Measurements from ENCODE around the gene CDH16.
"Not testable (repeated sequence)": the region's sequence is repeated elsewhere in the genome, so short reads cannot be mapped to it uniquely, and the experiment has no call there.

The CDH16 gene

GRCh38 chr16:66871363-66871762, 47.3 kb downstream of the CDH16 start:
- not testable (repeated sequence) for DNase-seq

GRCh38 chr16:66869424-66869823, 49.3 kb downstream of the CDH16 start:
- DNase-seq, result no peak

GRCh38 chr16:66863707-66864106, 55.0 kb downstream of the CDH16 start:
- DNase-seq, result no peak

GRCh38 chr16:66862023-66862520, 56.6 kb downstream of the CDH16 start:
- no peak for DNase-seq

GRCh38 chr16:66859397-66860068, 59.2 kb downstream of the CDH16 start:
- DNase-seq, result no peak

GRCh38 chr16:66858740-66859396, 59.8 kb downstream of the CDH16 start:
- no peak for DNase-seq

All from activated naive CD4-positive, alpha-beta T cell (primary cell).